ENCODE measurements around the gene GLRX. TPM values are rescaled to one million over a fixed set of nuclear protein-coding genes. Genes with fewer than 3 reads are reported as not detected.

The GLRX gene
- total RNA-seq, 6 experiments from 2014 or later, result 40.2 to 228 (median 82.8) TPM

DNA sequence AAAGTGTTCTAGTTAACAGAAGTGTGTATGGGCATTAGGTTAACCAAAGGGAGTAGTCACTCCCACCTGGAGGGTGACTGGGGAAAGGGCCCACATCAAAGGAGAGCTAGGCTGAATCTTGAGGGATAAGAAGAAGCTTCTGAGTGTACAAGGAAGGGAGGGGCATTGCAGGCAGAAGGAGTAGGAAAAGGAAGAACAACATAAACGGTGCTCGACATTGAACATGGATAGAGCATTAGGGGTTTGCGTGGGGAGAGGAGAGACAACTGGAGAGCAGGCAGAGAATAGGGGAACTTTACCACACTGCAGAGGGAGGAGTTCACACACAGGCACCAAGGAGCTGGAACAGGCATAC, 5.3 kb upstream of the GLRX start:
- H3K36me3 ChIP-seq, result no peaks in the 10 kb centered on the region
- ATAC-seq, result peak in 1 of 4 donors; percentile 9
- peak in 1 of 3 donors; percentile 16 for DNase-seq
- no peaks in the 10 kb centered on the region for H3K27me3 ChIP-seq
- intact Hi-C loops (cut with DNase I), result no loop called here
- H3K4me1 ChIP-seq, result peaks cover 0 to 31% (median 12%) of the 10 kb centered on the region in 4 donors
- no peak overlapping the region for H3K4me3 ChIP-seq
- no peak for TF ChIP-seq POLR2A (IDR thresholded peaks at IDR 0.05)
- TF ChIP-seq, protein P1, sequence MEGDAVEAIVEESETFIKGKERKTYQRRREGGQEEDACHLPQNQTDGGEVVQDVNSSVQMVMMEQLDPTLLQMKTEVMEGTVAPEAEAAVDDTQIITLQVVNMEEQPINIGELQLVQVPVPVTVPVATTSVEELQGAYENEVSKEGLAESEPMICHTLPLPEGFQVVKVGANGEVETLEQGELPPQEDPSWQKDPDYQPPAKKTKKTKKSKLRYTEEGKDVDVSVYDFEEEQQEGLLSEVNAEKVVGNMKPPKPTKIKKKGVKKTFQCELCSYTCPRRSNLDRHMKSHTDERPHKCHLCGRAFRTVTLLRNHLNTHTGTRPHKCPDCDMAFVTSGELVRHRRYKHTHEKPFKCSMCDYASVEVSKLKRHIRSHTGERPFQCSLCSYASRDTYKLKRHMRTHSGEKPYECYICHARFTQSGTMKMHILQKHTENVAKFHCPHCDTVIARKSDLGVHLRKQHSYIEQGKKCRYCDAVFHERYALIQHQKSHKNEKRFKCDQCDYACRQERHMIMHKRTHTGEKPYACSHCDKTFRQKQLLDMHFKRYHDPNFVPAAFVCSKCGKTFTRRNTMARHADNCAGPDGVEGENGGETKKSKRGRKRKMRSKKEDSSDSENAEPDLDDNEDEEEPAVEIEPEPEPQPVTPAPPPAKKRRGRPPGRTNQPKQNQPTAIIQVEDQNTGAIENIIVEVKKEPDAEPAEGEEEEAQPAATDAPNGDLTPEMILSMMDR (IDR thresholded peaks at IDR 0.05), result no peak
- WGBS (ENCODE audit: insufficient coverage, low coverage, low lambda C conversion rate, missing lambda C conversion rate), result 61% methylated on average over 3 of the region's 3 CpGs
- H3K9me3 ChIP-seq, result no peaks in the 10 kb centered on the region
- H3K27ac ChIP-seq, result peak overlapping the region; percentile 83 to 97 (median 92)

DNA sequence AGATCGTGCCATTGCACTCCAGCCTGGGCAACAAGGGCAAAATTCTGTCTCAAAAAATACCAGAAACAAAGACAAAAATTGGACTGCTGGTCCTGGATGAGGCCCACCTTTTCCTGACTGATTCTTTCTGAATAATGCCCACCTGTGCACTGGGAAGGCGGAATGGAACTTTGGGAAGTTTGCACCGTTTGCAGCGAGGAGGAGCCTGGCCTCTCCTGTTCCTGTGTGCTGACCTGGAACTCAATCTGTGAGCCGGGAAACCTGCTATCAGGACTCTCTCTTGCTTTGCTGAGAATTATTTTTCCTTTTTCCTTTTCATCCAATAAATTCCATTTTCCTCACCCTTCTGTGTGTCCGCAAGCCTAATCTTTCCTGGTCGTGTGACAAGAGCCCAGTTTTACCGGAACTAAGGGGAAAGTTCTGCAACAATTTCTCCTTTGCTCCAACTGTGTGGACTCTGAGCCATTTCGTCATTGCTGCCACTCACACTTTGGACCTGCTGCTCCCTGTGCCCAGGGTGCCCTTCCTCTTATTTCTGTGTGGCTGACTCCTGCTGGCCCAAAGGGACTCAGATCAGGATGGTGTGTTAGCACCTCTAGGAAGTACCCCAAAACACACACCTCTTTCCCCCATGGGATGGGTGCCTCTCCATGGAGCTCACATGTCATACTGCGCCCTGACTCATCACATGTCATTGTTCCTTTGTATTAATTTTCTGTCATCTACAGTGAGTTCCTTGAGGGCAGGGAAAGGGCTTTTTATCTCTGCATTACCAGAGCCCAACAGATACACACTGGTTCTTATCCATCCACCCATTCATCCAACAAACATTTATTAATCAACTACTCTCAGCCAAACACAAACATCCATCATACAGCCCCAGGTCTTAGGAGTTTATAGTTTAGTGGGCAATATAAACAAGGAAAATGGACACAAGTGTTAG, 4.7 kb upstream of the GLRX start:
- WGBS (ENCODE audit: insufficient coverage, low coverage, low lambda C conversion rate, missing lambda C conversion rate), result 37% methylated on average over 6 of the region's 10 CpGs
- Histone ChIP-seq H3K4me1 (peaks cover 0 to 31% (median 13%) of the 10 kb centered on the region in 4 donors), H3K9me3 (no peaks in the 10 kb centered on the region), H3K27me3 (no peaks in the 10 kb centered on the region), H3K36me3 (no peaks in the 10 kb centered on the region), H3K4me3 (peak overlapping the region in 2 of 3 donors; percentile 28), H3K27ac (peak overlapping the region; percentile 83 to 97 (median 92))
- intact Hi-C loops (cut with DNase I), result no loop called here
- peak; percentile 70 to 89 (median 82) for ATAC-seq
- DNase-seq, result peak; percentile 69 to 91 (median 85)
- TF ChIP-seq POLR2A (IDR thresholded peaks at IDR 0.05), result peak; percentile 70
- TF ChIP-seq, protein P1 (IDR thresholded peaks at IDR 0.05), result peak in 1 of 4 donors; percentile 5

DNA sequence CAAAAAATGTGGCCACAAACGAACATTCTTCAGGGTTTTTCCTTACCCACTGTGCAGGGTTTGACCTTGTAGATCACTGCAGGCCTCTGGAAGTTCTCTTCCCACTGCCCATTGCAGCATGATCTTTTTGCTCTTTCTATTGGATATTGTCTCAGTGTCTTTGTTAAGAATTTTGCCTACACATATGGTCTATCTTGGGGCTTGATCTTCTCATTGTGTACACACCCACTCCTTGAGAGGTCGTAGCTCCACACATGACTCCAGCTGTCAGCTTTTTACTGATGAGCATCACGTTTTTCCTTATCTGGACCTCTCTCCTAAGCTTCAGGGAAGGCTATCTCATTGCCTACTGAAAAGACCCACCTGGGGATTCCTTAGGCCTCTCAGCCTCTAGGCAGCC, 3.0 kb upstream of the GLRX start:
- TF ChIP-seq, protein P1 (IDR thresholded peaks at IDR 0.05), result no peak
- no peak for TF ChIP-seq POLR2A (IDR thresholded peaks at IDR 0.05)
- Histone ChIP-seq H3K4me3 (no peak overlapping the region), H3K9me3 (no peaks in the 10 kb centered on the region), H3K4me1 (peaks cover 0 to 37% (median 15%) of the 10 kb centered on the region in 4 donors), H3K36me3 (no peaks in the 10 kb centered on the region), H3K27me3 (no peaks in the 10 kb centered on the region), H3K27ac (peak overlapping the region in 2 of 3 donors; percentile 92 to 97)
- intact Hi-C loops (cut with DNase I), result no loop called here
- DNase-seq (no peak), ATAC-seq (no peak)
- WGBS (ENCODE audit: insufficient coverage, low coverage, low lambda C conversion rate, missing lambda C conversion rate), result 66% methylated on average over 3 of the region's 3 CpGs

DNA sequence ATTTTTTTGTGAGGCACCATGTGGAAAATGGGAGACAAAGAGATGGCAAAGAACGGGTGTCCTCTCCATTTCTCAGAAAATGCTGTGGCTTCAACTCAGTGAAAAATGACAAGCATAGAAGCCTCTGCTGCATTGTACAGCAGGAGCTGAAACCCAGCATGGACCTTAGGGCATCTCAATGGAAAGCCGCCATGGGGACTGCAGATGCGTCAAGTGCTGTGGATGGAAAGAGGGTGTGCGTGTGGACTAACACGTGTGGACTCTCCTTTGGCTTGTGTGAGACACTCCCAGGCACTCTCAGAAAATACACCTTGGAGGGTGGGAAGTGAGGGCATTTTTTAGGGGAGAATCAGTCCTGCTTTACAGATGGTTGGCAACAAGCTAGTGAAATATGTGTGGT, 2.2 kb upstream of the GLRX start:
- H3K9me3 ChIP-seq, result no peaks in the 10 kb centered on the region
- 86% methylated on average over 5 of the region's 5 CpGs for WGBS (ENCODE audit: insufficient coverage, low coverage, low lambda C conversion rate, missing lambda C conversion rate)
- H3K36me3 ChIP-seq, result no peaks in the 10 kb centered on the region
- no peak overlapping the region for H3K4me3 ChIP-seq
- H3K4me1 ChIP-seq, result peaks cover 0 to 45% (median 18%) of the 10 kb centered on the region in 4 donors
- H3K27ac ChIP-seq, result peak overlapping the region; percentile 80 to 87 (median 81)
- ATAC-seq (no peak), DNase-seq (no peak)
- intact Hi-C loops (cut with DNase I), result no loop called here
- no peaks in the 10 kb centered on the region for H3K27me3 ChIP-seq
- TF ChIP-seq, protein P1 (IDR thresholded peaks at IDR 0.05), result no peak
- no peak for TF ChIP-seq POLR2A (IDR thresholded peaks at IDR 0.05)
